Heart left ventricle (tissue), 13 donors: ENCODE results near the gene LRP1-AS.

Source experiments
- POLR2A ChIP-seq, 2 donors: fragments of 450-650 bp; IDR thresholded peaks; one replicate each; pipeline ENCODE4 v1.6.1; 2017; ENCODE audit warnings: antibody characterized with exemption in 2 of 2, mild to moderate bottlenecking in 2 of 2, moderate library complexity in 2 of 2
- TF ChIP-seq, protein P1 (sequence below), 12 donors: fragments of 200-600 bp; sonication (generic) in 4 of 12; IDR thresholded peaks; one replicate each; pipeline versions ENCODE4 v1.5.0 to v1.8.0; 2018 to 2022; ENCODE audit warnings: antibody characterized with exemption in 12 of 12, mild to moderate bottlenecking in 5 of 12
- donor health status: ischemic (EF 13 %, LVEDD 7.1; RV severe dilation, severe dysfunction).
- donor health status: DM: no; HTN: yes; CAD: no.
- donor health status: DM: no; HTN: no; CAD: no.
- donor health status: ischemic (EF 25% LVEDD 6.9; RV normal size, moderate dysfunction).
- donor health status: ischemic (EF 25% LVEDD 5.7; RV mildly dilated, moderate dysfunction).
- donor health status: ischemic (EF 35%, LVEDD 5.7; RV mildly dilated, moderate dysfunction).
- donor health status: nonischemic (EF 11% LVEDD 7.7; RV severe dilation, severe dysfunction).
- donor health status: DM: yes; HTN: yes; CAD: no.
- donor health status: PGD.
- donor health status: ischemic (EF 29% LVEDD 5.4; RV normal size, mild dysfunction).
- donor health status: nonischemic (EF 23%, LVEDD 6.1; RV moderate dilation, normal function).

DNA sequence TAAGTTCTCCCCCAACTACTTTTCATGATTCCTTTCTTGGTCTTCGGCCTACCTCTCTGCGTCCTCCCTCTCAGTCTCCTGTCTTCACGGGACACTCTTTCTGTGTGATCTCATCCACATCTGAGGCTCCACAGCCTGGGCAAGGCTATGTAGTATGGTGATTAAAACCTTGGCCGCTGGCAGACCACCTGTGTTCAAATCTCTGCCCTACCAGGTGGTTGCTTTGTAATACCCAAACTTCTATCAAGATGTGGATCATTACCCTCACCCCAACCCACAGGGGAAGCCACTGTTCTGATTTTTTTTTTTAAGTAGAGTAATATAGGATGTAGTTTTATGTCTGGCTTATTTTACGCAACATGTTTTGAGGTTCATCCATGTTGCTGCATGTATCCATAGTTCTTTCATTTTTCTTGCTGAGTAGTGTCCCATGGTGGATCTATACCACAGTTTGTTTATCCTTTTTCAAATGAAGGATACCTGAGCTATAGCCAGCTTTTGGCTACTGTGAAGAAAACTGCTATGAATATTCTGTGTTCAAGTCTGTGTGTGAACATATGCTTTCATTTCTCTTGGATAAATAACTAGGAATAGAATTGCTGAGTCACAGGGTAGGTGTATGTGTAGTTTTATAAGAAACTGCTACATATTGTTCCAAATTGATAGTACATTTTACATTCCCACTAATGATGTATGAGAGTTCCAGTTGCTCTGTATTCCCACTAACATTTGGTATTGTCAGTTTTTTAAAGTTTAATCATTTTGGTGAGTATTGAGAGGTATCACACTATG, 27.9 kb downstream of the LRP1-AS start:
- TF ChIP-seq, protein P1, sequence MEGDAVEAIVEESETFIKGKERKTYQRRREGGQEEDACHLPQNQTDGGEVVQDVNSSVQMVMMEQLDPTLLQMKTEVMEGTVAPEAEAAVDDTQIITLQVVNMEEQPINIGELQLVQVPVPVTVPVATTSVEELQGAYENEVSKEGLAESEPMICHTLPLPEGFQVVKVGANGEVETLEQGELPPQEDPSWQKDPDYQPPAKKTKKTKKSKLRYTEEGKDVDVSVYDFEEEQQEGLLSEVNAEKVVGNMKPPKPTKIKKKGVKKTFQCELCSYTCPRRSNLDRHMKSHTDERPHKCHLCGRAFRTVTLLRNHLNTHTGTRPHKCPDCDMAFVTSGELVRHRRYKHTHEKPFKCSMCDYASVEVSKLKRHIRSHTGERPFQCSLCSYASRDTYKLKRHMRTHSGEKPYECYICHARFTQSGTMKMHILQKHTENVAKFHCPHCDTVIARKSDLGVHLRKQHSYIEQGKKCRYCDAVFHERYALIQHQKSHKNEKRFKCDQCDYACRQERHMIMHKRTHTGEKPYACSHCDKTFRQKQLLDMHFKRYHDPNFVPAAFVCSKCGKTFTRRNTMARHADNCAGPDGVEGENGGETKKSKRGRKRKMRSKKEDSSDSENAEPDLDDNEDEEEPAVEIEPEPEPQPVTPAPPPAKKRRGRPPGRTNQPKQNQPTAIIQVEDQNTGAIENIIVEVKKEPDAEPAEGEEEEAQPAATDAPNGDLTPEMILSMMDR (IDR thresholded peaks at IDR 0.05) = no peak
- no peak for TF ChIP-seq POLR2A (IDR thresholded peaks at IDR 0.05)
